ENCODE measurements around the gene ROR1.
A peak's percentile ranks its signal among the peaks of the same experiment; 100 is the strongest.

Gene ROR1

GRCh38 chr1:63772876-63773275 is 941 bp upstream of the ROR1 start:
- H3K36me3 ChIP-seq (ENCODE audit: control insufficient read depth, insufficient read depth, low read length) = no peaks in the 10 kb centered on the region
- H3K27ac ChIP-seq (ENCODE audit: low read depth, low read length) = no peak overlapping the region
- H3K9ac ChIP-seq (ENCODE audit: low read length) = no peak overlapping the region
- no peak overlapping the region for H3K4me3 ChIP-seq (ENCODE audit: low read length)
- H3K27me3 ChIP-seq (ENCODE audit: control insufficient read depth, insufficient read depth, low read length) = peaks cover 2% of the 10 kb centered on the region
- H3K4me1 ChIP-seq (ENCODE audit: control insufficient read depth, insufficient read depth, low read length) = peaks cover 4% of the 10 kb centered on the region

DNA sequence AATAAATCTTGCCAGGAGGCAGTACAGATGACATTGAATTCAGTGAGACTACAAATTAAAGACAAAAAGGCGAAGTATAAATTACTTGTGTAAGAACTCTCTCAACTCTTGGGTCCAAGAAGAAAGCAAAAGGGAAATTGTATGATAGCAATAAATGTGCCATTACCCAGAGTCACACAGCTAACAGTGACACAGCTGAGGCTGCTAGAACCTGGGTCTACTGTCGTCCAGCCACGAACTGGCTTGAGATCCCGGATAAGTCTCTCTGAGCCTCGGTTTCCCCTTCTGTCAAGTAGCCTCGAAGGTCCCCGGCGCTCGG is 362 bp upstream of the ROR1 start:
- peaks cover 2% of the 10 kb centered on the region for H3K27me3 ChIP-seq (ENCODE audit: control insufficient read depth, insufficient read depth, low read length)
- peak overlapping the region; percentile 68 for H3K27ac ChIP-seq (ENCODE audit: low read depth, low read length)
- H3K36me3 ChIP-seq (ENCODE audit: control insufficient read depth, insufficient read depth, low read length) = no peaks in the 10 kb centered on the region
- no peak overlapping the region for H3K9ac ChIP-seq (ENCODE audit: low read length)
- H3K4me3 ChIP-seq (ENCODE audit: low read length) = peak overlapping the region; percentile 79
- H3K4me1 ChIP-seq (ENCODE audit: control insufficient read depth, insufficient read depth, low read length) = peaks cover 4% of the 10 kb centered on the region

DNA sequence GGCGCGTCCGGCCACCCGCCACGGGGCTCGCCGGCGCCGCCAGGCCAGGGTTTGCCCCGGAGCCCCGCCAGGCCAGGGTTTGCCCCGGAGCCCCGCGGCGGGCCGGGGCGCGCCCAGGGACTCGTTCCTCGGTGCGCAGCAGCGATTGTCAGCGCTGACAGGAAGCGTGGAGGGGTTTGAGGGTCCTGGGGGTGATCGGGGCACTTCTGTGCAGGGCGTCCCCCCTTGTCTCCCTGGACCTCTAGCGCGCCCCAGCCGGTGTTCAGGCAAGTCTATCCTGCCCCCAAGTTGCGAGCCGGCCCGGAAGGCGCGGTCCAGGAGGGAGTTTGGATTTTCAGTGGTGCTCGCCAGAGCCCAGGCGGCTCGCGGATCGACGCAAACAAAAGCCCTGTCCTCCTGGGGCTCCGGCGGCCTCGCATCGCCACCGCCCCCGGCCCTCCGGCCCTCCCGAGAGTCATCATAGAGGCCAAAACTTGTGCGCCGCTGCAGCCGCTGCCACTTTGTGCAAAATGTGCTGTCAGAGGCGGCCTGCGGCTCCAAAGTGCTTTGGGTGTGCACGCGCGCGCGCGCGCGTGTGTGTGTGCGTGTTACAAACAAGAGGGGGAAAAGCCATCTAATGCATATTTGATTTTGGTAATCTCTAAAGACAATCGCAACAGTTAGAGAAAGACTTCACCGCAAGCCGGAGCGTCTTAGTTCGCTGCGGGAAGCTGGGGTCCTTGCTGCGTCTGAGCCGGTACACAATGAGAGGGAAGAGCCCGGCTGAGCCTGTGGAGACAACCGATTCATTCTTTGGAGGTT is 1.0 kb downstream of the ROR1 start:
- Histone ChIP-seq H3K4me1 (ENCODE audit: control insufficient read depth, insufficient read depth, low read length) (peaks cover 4% of the 10 kb centered on the region), H3K9ac (ENCODE audit: low read length) (peak overlapping the region; percentile 42), H3K27ac (ENCODE audit: low read depth, low read length) (peak overlapping the region; percentile 90), H3K27me3 (ENCODE audit: control insufficient read depth, insufficient read depth, low read length) (peaks cover 2% of the 10 kb centered on the region), H3K4me3 (ENCODE audit: low read length) (peak overlapping the region; percentile 70), H3K36me3 (ENCODE audit: control insufficient read depth, insufficient read depth, low read length) (no peaks in the 10 kb centered on the region)

GRCh38 chr1:63775418-63776127 is 1.8 kb downstream of the ROR1 start:
- peaks cover 4% of the 10 kb centered on the region for H3K4me1 ChIP-seq (ENCODE audit: control insufficient read depth, insufficient read depth, low read length)
- H3K27ac ChIP-seq (ENCODE audit: low read depth, low read length) = peak overlapping the region; percentile 90
- no peaks in the 10 kb centered on the region for H3K36me3 ChIP-seq (ENCODE audit: control insufficient read depth, insufficient read depth, low read length)
- peak overlapping the region; percentile 70 for H3K4me3 ChIP-seq (ENCODE audit: low read length)
- peak overlapping the region; percentile 42 for H3K9ac ChIP-seq (ENCODE audit: low read length)
- H3K27me3 ChIP-seq (ENCODE audit: control insufficient read depth, insufficient read depth, low read length) = peaks cover 2% of the 10 kb centered on the region

GRCh38 chr1:63777286-63777685 is 3.5 kb downstream of the ROR1 start:
- Histone ChIP-seq H3K27me3 (ENCODE audit: control insufficient read depth, insufficient read depth, low read length) (peaks cover 2% of the 10 kb centered on the region), H3K4me1 (ENCODE audit: control insufficient read depth, insufficient read depth, low read length) (peaks cover 4% of the 10 kb centered on the region), H3K27ac (ENCODE audit: low read depth, low read length) (no peak overlapping the region), H3K36me3 (ENCODE audit: control insufficient read depth, insufficient read depth, low read length) (no peaks in the 10 kb centered on the region), H3K9ac (ENCODE audit: low read length) (no peak overlapping the region), H3K4me3 (ENCODE audit: low read length) (no peak overlapping the region)

DNA sequence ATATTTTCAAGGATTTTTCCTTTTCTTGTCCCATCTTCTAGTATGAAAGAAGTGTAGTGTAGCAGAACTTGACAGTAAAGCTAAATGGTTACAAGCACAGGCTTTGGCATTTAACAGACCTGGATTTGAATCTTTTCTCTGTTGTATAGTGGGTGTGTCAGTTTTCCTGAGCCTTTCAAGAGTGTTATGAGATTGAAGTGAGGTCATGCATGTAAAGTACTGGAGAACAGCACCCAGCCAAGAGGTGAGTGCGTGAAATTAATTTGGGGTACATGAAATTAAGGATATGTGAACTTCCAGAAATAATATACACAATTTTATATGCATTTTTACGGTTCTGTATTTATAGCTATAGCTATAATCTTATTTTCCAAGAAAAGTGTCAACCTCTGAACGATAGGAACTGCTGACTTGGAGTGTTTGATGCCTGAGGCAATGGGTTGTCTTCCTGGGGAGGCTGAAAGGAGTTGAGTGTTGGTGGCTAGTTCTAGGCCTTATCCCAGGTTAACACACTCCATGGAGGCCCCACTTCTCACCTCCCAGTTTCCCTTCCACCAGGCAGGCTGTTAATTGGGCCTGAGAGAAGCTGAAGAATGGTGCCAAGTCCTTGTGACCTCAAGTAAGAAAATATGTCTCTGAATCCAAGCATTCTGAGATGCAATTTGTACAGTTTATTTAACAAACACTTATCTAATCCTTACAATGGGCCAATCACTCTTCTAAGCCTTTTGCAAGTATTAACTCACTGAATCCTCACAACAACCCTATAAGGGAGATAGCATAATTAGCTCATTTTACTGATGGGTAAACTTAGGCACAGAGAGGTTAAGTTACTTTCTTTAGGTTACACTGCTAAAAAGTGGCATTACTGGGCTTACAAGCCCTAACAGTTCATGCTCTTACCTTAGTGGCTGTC is 4.4 kb downstream of the ROR1 start:
- Histone ChIP-seq H3K27ac (ENCODE audit: low read depth, low read length) (no peak overlapping the region), H3K36me3 (ENCODE audit: control insufficient read depth, insufficient read depth, low read length) (no peaks in the 10 kb centered on the region), H3K4me3 (ENCODE audit: low read length) (no peak overlapping the region), H3K4me1 (ENCODE audit: control insufficient read depth, insufficient read depth, low read length) (peaks cover 4% of the 10 kb centered on the region), H3K9ac (ENCODE audit: low read length) (no peak overlapping the region), H3K27me3 (ENCODE audit: control insufficient read depth, insufficient read depth, low read length) (peaks cover 2% of the 10 kb centered on the region)

DNA sequence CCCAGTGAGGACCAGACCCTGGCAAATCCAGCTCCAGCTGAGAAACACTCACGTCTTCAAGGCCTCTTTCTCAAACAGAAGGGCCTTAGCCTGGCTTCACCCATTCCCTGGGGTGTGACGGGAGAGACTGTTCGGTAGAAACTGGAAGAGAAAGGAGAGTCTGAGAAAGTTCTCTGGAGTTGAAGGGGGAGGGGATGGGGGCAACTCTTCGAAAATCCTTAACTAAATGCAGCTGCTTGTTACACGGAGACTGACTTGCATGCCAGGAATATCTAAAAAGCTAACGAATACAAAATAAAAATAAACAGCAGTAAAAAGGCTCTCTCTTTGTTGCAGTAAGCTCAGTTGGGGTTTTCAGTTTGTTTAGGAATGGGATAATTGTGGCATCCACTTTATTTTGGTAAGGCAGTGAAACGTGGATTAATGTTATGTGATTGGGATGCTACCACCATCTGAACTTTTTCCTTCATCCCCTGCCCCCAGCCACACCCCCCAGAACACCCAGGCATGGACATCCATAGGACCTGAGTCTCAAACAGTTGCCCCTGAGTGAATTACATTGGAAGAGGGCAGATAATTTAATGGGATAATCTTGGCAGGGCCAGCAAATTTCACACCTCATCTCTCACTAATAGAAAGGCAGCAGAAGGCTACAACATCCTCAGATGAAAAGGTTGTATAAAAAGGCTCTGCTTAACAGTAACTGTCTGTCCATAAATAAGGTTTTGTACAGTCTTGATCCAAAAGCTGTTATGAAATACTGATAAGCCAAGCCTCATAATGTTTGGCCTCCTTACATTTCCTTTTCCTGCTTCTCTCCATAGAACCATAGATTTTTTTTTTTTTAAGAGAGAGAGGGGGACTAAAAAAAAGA is 5.8 kb downstream of the ROR1 start:
- Histone ChIP-seq H3K9ac (ENCODE audit: low read length) (no peak overlapping the region), H3K27ac (ENCODE audit: low read depth, low read length) (no peak overlapping the region), H3K4me1 (ENCODE audit: control insufficient read depth, insufficient read depth, low read length) (peaks cover 4% of the 10 kb centered on the region), H3K4me3 (ENCODE audit: low read length) (no peak overlapping the region), H3K27me3 (ENCODE audit: control insufficient read depth, insufficient read depth, low read length) (peaks cover 2% of the 10 kb centered on the region), H3K36me3 (ENCODE audit: control insufficient read depth, insufficient read depth, low read length) (no peaks in the 10 kb centered on the region)

- peaks cover 4% of the 10 kb centered on the region for H3K4me1 ChIP-seq (ENCODE audit: control insufficient read depth, insufficient read depth, low read length)
- no peak overlapping the region for H3K9ac ChIP-seq (ENCODE audit: low read length)
- H3K27ac ChIP-seq (ENCODE audit: low read depth, low read length) = no peak overlapping the region
- H3K4me3 ChIP-seq (ENCODE audit: low read length) = no peak overlapping the region
- H3K36me3 ChIP-seq (ENCODE audit: control insufficient read depth, insufficient read depth, low read length) = no peaks in the 10 kb centered on the region
- H3K27me3 ChIP-seq (ENCODE audit: control insufficient read depth, insufficient read depth, low read length) = no peaks in the 10 kb centered on the region
Measured at GRCh38 chr1:63780565-63780964, 6.7 kb downstream of the ROR1 start.

DNA sequence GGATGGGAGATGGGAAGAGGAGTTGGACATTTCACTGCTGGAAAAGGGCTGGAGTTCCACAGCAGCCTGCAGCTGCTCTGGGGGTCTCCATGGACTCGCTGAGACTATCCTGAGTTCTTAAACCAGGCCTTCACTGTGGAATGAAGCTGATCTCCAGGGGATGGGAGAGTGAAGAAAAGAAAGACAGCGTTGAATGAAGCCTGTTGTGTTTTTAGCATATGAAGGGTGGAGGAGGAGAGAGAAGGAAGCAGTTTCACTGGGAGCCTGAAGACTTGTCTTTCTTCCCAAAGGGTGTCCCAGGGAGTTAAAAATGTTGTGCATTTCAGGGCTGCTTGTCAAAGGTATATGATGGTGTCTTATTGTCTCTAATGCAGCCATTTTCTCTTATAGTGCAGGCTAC is 9.2 kb downstream of the ROR1 start:
- no peaks in the 10 kb centered on the region for H3K27me3 ChIP-seq (ENCODE audit: control insufficient read depth, insufficient read depth, low read length)
- no peak overlapping the region for H3K9ac ChIP-seq (ENCODE audit: low read length)
- no peaks in the 10 kb centered on the region for H3K36me3 ChIP-seq (ENCODE audit: control insufficient read depth, insufficient read depth, low read length)
- no peak overlapping the region for H3K27ac ChIP-seq (ENCODE audit: low read depth, low read length)
- H3K4me1 ChIP-seq (ENCODE audit: control insufficient read depth, insufficient read depth, low read length) = no peaks in the 10 kb centered on the region
- no peak overlapping the region for H3K4me3 ChIP-seq (ENCODE audit: low read length)

DNA sequence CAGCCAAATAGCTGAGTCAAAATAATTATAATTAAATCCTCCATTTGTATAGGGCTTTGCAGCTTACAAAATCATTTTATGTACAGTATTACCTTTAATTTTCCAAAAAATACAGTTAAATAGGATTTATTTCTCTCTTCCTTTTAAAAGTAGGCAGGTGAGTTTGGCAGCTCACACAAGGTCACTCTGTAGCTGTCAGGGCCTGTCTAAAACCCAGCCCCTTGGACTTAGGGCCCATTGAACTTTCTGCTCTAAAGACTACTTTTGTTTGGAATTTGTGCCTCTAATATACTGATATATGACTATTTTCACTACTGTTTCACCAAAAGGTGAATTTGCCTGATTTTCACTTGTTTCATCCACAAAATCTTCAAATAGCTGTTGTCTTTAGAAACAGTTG is 10.3 kb downstream of the ROR1 start:
- H3K36me3 ChIP-seq (ENCODE audit: control insufficient read depth, insufficient read depth, low read length) = no peaks in the 10 kb centered on the region
- no peaks in the 10 kb centered on the region for H3K4me1 ChIP-seq (ENCODE audit: control insufficient read depth, insufficient read depth, low read length)
- no peak overlapping the region for H3K9ac ChIP-seq (ENCODE audit: low read length)
- no peak overlapping the region for H3K27ac ChIP-seq (ENCODE audit: low read depth, low read length)
- no peaks in the 10 kb centered on the region for H3K27me3 ChIP-seq (ENCODE audit: control insufficient read depth, insufficient read depth, low read length)
- H3K4me3 ChIP-seq (ENCODE audit: low read length) = no peak overlapping the region

- Histone ChIP-seq H3K36me3 (ENCODE audit: control insufficient read depth, insufficient read depth, low read length) (no peaks in the 10 kb centered on the region), H3K4me1 (ENCODE audit: control insufficient read depth, insufficient read depth, low read length) (no peaks in the 10 kb centered on the region), H3K4me3 (ENCODE audit: low read length) (no peak overlapping the region), H3K27me3 (ENCODE audit: control insufficient read depth, insufficient read depth, low read length) (no peaks in the 10 kb centered on the region), H3K27ac (ENCODE audit: low read depth, low read length) (no peak overlapping the region), H3K9ac (ENCODE audit: low read length) (no peak overlapping the region)
Measured at GRCh38 chr1:63784489-63785390, 10.9 kb downstream of the ROR1 start.
